ENCODE data around the gene GFAP. TPM values are rescaled to one million over a fixed set of nuclear protein-coding genes. Genes with fewer than 3 reads are reported as not detected.
A peak's percentile ranks its signal among the peaks of the same experiment; 100 is the strongest.

The GFAP gene
- total RNA-seq, 2 donors from 2014 or later, result 0.35 TPM; not detected in 1

DNA sequence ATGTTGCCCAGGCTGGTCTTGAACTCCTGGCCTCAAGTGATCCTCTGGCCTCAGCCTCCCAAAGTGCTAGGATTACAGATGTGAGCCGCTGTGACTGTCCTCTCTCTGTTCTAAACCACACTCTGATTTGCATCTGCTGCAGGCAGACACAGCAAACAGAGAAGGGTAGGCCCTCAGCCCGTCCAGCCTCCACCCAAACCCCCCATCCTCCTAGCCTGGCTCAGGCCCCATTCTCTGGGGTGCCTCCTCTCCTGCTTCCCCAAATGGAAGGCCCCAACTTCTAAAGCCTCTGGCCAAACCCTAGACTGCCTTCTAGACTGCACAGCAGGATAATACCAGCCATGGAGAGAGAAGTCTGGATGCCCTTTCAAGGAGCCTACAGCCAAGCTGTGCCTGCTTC is 4.1 kb upstream of the GFAP start:
- Histone ChIP-seq H3K9ac (ENCODE audit: extremely low read depth, low read length, poor library complexity, severe bottlenecking) (no peak overlapping the region), H3K36me3 (ENCODE audit: control insufficient read depth, insufficient read depth, low read length) (no peaks in the 10 kb centered on the region), H3K4me1 (ENCODE audit: control insufficient read depth, insufficient read depth, low read length) (no peaks in the 10 kb centered on the region), H3K4me3 (ENCODE audit: low read length) (no peak overlapping the region), H3K9me3 (ENCODE audit: control insufficient read depth, low read length) (no peaks in the 10 kb centered on the region), H3K27me3 (ENCODE audit: control insufficient read depth, insufficient read depth, low read length, poor library complexity, severe bottlenecking) (peaks cover 4% of the 10 kb centered on the region), H3K27ac (ENCODE audit: low read depth, low read length) (no peak overlapping the region)
- Mint-ChIP-seq H3K4me3 (no peak overlapping the region), H3K27ac (no peak overlapping the region), H3K27me3 (ENCODE audit: insufficient read depth) (peaks cover 20% of the 10 kb centered on the region), H3K4me1 (peaks cover 3% of the 10 kb centered on the region), H3K36me3 (ENCODE audit: low read depth) (no peaks in the 10 kb centered on the region), H3K9me3 (no peaks in the 10 kb centered on the region)
- 71 to 78% methylated on average over 1 to 2 of the region's 2 CpGs for WGBS, 2 experiments (ENCODE audit: insufficient coverage in 1 of 2, insufficient read length in 1 of 2)
- no peak for DNase-seq
- TF ChIP-seq, protein P1, sequence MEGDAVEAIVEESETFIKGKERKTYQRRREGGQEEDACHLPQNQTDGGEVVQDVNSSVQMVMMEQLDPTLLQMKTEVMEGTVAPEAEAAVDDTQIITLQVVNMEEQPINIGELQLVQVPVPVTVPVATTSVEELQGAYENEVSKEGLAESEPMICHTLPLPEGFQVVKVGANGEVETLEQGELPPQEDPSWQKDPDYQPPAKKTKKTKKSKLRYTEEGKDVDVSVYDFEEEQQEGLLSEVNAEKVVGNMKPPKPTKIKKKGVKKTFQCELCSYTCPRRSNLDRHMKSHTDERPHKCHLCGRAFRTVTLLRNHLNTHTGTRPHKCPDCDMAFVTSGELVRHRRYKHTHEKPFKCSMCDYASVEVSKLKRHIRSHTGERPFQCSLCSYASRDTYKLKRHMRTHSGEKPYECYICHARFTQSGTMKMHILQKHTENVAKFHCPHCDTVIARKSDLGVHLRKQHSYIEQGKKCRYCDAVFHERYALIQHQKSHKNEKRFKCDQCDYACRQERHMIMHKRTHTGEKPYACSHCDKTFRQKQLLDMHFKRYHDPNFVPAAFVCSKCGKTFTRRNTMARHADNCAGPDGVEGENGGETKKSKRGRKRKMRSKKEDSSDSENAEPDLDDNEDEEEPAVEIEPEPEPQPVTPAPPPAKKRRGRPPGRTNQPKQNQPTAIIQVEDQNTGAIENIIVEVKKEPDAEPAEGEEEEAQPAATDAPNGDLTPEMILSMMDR (conservative IDR thresholded peaks at IDR 0.05), result no peak

DNA sequence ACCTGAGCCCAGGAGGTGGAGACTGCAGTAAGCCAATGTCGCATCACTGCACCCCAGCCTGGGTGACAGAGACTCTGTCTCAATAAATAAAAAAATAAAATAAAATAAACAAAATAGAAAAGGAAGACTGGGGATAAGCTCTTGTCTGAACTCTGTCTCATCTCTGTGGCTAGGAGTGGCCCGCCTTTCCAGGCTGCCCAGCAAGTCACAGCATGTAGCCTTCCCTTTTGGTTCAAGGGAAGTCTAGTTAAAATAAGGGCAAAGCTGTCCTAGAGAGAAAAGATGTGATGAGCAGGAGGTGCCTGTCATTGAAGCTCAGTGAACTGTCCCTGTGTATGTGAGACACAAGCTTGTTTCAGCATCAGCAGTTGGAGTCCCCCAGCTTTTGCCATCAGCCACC is 2.7 kb upstream of the GFAP start:
- Mint-ChIP-seq H3K27me3 (ENCODE audit: insufficient read depth) (peaks cover 33% of the 10 kb centered on the region), H3K9me3 (no peaks in the 10 kb centered on the region), H3K4me3 (no peak overlapping the region), H3K36me3 (ENCODE audit: low read depth) (no peaks in the 10 kb centered on the region), H3K27ac (no peak overlapping the region), H3K4me1 (peaks cover 3% of the 10 kb centered on the region)
- WGBS, 2 experiments (ENCODE audit: insufficient coverage in 1 of 2, insufficient read length in 1 of 2), result 86 to 98% methylated on average over 1 of the region's 2 CpGs
- DNase-seq, result peak; percentile 34
- Histone ChIP-seq H3K9me3 (ENCODE audit: control insufficient read depth, low read length) (no peaks in the 10 kb centered on the region), H3K9ac (ENCODE audit: extremely low read depth, low read length, poor library complexity, severe bottlenecking) (no peak overlapping the region), H3K36me3 (ENCODE audit: control insufficient read depth, insufficient read depth, low read length) (no peaks in the 10 kb centered on the region), H3K27ac (ENCODE audit: low read depth, low read length) (no peak overlapping the region), H3K4me1 (ENCODE audit: control insufficient read depth, insufficient read depth, low read length) (no peaks in the 10 kb centered on the region), H3K4me3 (ENCODE audit: low read length) (no peak overlapping the region), H3K27me3 (ENCODE audit: control insufficient read depth, insufficient read depth, low read length, poor library complexity, severe bottlenecking) (peaks cover 18% of the 10 kb centered on the region)
- TF ChIP-seq, protein P1 (conservative IDR thresholded peaks at IDR 0.05), result no peak

GRCh38 chr17:44917456-44917855 is 2.2 kb upstream of the GFAP start:
- H3K27ac ChIP-seq (ENCODE audit: low read depth, low read length), result no peak overlapping the region
- no peak overlapping the region for H3K9ac ChIP-seq (ENCODE audit: extremely low read depth, low read length, poor library complexity, severe bottlenecking)
- WGBS, 2 experiments (ENCODE audit: insufficient coverage in 1 of 2, insufficient read length in 1 of 2), result 92 to 93% methylated on average over 6 of the region's 6 CpGs
- peaks cover 3% of the 10 kb centered on the region for H3K4me1 Mint-ChIP-seq
- no peaks in the 10 kb centered on the region for H3K36me3 Mint-ChIP-seq (ENCODE audit: low read depth)
- no peaks in the 10 kb centered on the region for H3K9me3 Mint-ChIP-seq
- H3K4me3 Mint-ChIP-seq, result no peak overlapping the region
- peaks cover 24% of the 10 kb centered on the region for H3K27me3 ChIP-seq (ENCODE audit: control insufficient read depth, insufficient read depth, low read length, poor library complexity, severe bottlenecking)
- no peak for DNase-seq
- no peak overlapping the region for H3K4me3 ChIP-seq (ENCODE audit: low read length)
- H3K4me1 ChIP-seq (ENCODE audit: control insufficient read depth, insufficient read depth, low read length), result no peaks in the 10 kb centered on the region
- H3K27me3 Mint-ChIP-seq (ENCODE audit: insufficient read depth), result peaks cover 35% of the 10 kb centered on the region
- H3K9me3 ChIP-seq (ENCODE audit: control insufficient read depth, low read length), result no peaks in the 10 kb centered on the region
- no peak overlapping the region for H3K27ac Mint-ChIP-seq
- TF ChIP-seq, protein P1 (conservative IDR thresholded peaks at IDR 0.05), result no peak
- no peaks in the 10 kb centered on the region for H3K36me3 ChIP-seq (ENCODE audit: control insufficient read depth, insufficient read depth, low read length)
